Uterus (tissue), 4 donors: ENCODE data around the gene IFIT3. TPM values are rescaled to one million over a fixed set of nuclear protein-coding genes. Genes with fewer than 3 reads are reported as not detected.
A peak's percentile ranks its signal among the peaks of the same experiment; 100 is the strongest.

Experiments used
- DNase-seq, 2 donors: peaks; one replicate each; pipeline ENCODE4 v3.0.0-alpha.2; 2019 to 2020
- H3K27ac ChIP-seq, 2 donors: fragments of 200-600 bp; sonication (generic); 1 replicate in 1 of 2; 2 replicates in 1 of 2; pipeline ENCODE4 v1.5.1; 2016 to 2018
- H3K27me3 ChIP-seq, 2 donors: fragments of 200-600 bp; sonication (generic); one replicate each; pipeline ENCODE4 v1.5.1; 2018 to 2019; ENCODE audit warnings: control low read depth in 1 of 2
- H3K36me3 ChIP-seq, 2 donors: fragments of 200-600 bp; sonication (generic); one replicate each; pipeline ENCODE4 v1.5.1; 2019; ENCODE audit warnings: control low read depth in 1 of 2
- H3K4me1 ChIP-seq, 2 donors: fragments of 200-600 bp; sonication (generic); one replicate each; pipeline ENCODE4 v1.5.1; 2018 to 2019; ENCODE audit warnings: control low read depth in 1 of 2
- H3K4me3 ChIP-seq, 2 donors: fragments of 200-600 bp; sonication (generic); 1 replicate in 1 of 2; 2 replicates in 1 of 2; pipeline ENCODE4 v1.5.1; 2018 to 2019; ENCODE audit warnings: mild to moderate bottlenecking in 1 of 2
- H3K9me3 ChIP-seq, 2 donors: fragments of 200-600 bp; sonication (generic); one replicate each; pipeline ENCODE4 v1.5.1; 2019; ENCODE audit warnings: control low read depth in 1 of 2
- POLR2A ChIP-seq, 2 donors: fragments of 450-650 bp; IDR thresholded peaks; one replicate each; pipeline ENCODE4 v1.6.1; 2016; ENCODE audit warnings: antibody characterized with exemption in 2 of 2, mild to moderate bottlenecking in 1 of 2, moderate library complexity in 1 of 2
- intact Hi-C: fragments of 100-400 bp; cut with DNase I; formaldehyde crosslinking; loops from one replicate; pipeline ENCODE4 v1.15.1; 2023; ENCODE audit warnings: low total_unique reads
- total RNA-seq, 4 donors: library from RNA; depleted of rRNA in 3 of 4; stranded (reverse); fragments of >200 nt in 3 of 4; gene quantifications; one replicate each; pipeline versions ENCODE4 v1.1.0 to v1.2.4, GENCODE V29; 2014 to 2023
- TF ChIP-seq, protein P1 (sequence below), 4 experiments: fragments of 200-600 bp in 2 of 4; fragments of 450-650 bp in 2 of 4; sonication (generic) in 2 of 4; IDR thresholded peaks; one replicate each; pipeline ENCODE4 v1.5.1; 2016 to 2019; ENCODE audit warnings: antibody characterized with exemption in 4 of 4, mild to moderate bottlenecking in 2 of 4, moderate library complexity in 1 of 4
- donor health status: DM: yes; HTN: yes; CAD: no.

Gene IFIT3
- total RNA-seq, 4 donors from 2014 or later: 6.9 to 25.3 (median 15.6) TPM

DNA sequence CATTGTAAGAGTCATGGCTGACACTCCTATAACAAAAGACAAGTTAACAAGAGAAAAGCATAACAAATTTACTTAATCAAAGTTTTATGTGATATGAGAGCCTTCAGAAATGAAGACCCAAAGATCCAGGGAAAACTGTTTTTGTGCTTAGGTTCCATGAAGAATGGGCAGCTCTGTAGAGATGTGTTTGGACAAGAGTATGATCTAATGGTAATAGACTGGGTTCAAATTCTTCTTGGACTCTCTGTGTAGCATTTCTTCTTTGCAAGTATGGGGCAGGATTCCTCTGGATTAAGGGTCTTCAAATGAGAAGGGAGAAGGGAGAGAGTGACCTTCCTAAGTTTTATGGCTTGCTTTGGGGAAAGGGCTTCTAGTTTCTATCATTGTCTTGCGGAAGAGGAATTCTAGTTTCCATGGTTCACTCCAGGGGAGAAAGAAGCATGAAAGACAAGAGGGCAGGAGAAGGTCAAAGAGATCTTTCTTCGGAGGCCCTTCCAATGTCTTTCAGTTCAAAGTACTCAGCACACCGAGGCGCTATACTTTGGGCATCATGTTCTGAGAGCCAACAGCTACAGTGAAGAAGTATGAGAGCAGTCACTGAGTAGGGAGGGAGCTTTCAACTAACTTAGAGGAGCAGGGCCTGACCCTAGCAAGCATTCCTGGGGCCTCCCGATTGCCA, 15.4 kb downstream of the IFIT3 start:
- H3K4me3 ChIP-seq: no peak overlapping the region
- TF ChIP-seq, protein P1, sequence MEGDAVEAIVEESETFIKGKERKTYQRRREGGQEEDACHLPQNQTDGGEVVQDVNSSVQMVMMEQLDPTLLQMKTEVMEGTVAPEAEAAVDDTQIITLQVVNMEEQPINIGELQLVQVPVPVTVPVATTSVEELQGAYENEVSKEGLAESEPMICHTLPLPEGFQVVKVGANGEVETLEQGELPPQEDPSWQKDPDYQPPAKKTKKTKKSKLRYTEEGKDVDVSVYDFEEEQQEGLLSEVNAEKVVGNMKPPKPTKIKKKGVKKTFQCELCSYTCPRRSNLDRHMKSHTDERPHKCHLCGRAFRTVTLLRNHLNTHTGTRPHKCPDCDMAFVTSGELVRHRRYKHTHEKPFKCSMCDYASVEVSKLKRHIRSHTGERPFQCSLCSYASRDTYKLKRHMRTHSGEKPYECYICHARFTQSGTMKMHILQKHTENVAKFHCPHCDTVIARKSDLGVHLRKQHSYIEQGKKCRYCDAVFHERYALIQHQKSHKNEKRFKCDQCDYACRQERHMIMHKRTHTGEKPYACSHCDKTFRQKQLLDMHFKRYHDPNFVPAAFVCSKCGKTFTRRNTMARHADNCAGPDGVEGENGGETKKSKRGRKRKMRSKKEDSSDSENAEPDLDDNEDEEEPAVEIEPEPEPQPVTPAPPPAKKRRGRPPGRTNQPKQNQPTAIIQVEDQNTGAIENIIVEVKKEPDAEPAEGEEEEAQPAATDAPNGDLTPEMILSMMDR (IDR thresholded peaks at IDR 0.05): no peak
- no peak for TF ChIP-seq POLR2A (IDR thresholded peaks at IDR 0.05)
- peak overlapping the region in 1 of 2 donors; percentile 17 for H3K27ac ChIP-seq
- H3K27me3 ChIP-seq: no peaks in the 10 kb centered on the region
- peaks cover 0 to 6% of the 10 kb centered on the region in 2 donors for H3K4me1 ChIP-seq
- intact Hi-C loops: no loop called here
- H3K9me3 ChIP-seq: no peaks in the 10 kb centered on the region
- no peaks in the 10 kb centered on the region for H3K36me3 ChIP-seq
- DNase-seq: no peak

DNA sequence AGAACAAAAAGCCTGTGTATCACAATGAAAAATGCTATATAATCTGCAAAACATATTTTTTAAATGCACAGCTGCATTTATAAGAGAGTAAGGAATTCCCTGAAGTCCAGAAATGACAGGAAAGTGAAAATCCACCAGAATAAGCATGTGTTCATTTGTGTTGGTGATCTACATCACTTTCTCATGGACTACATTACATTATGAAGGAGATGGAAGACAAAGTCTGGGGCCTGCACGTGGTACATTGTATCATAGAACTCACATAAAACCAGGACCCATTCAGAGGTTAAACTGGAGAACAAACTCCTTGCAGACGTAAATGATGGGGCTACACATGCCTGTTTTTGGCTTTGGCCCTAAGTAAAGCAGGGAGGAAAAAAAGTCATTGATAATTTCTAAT, 16.4 kb downstream of the IFIT3 start:
- H3K27ac ChIP-seq: no peak overlapping the region
- no peak overlapping the region for H3K4me3 ChIP-seq
- H3K9me3 ChIP-seq: no peaks in the 10 kb centered on the region
- no peak for TF ChIP-seq POLR2A (IDR thresholded peaks at IDR 0.05)
- TF ChIP-seq, protein P1 (IDR thresholded peaks at IDR 0.05): no peak
- H3K4me1 ChIP-seq: peaks cover 0 to 8% of the 10 kb centered on the region in 2 donors
- DNase-seq: no peak
- no peaks in the 10 kb centered on the region for H3K27me3 ChIP-seq
- intact Hi-C loops: no loop called here
- H3K36me3 ChIP-seq: no peaks in the 10 kb centered on the region

DNA sequence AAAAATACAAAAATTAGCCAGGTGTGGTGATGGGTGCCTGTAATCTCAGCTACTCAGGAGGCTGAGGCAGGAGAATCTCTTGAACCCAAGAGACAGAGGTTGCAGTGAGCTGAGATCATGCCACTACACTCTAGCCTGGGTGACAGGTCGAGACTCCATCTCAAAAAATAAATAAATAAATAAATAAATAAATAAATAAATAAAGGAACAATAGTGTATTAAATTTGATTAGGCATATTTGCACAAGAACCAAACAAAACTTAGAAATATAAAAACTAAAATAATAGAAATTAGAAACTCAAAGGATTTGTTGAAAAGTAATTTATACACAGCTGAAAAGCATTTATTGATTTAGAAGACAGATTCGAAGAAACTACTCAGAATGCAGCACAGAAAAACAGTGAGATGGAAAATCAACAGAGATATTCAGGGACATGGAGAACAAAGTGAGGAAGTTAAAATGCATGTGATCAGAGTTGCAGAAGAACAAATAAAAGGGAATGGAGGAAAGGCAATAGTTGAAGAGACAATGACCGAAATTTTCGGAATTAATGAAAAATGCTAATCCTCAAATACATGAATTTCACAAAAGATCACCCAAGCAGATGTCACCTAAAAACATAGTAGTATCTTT, 17.7 kb downstream of the IFIT3 start:
- peaks cover 0 to 8% of the 10 kb centered on the region in 2 donors for H3K4me1 ChIP-seq
- no peak for DNase-seq
- TF ChIP-seq POLR2A (IDR thresholded peaks at IDR 0.05): no peak
- TF ChIP-seq, protein P1 (IDR thresholded peaks at IDR 0.05): no peak
- no peak overlapping the region for H3K27ac ChIP-seq
- H3K36me3 ChIP-seq: no peaks in the 10 kb centered on the region
- H3K4me3 ChIP-seq: no peak overlapping the region
- no peaks in the 10 kb centered on the region for H3K9me3 ChIP-seq
- no peaks in the 10 kb centered on the region for H3K27me3 ChIP-seq
- intact Hi-C loops: no loop called here

DNA sequence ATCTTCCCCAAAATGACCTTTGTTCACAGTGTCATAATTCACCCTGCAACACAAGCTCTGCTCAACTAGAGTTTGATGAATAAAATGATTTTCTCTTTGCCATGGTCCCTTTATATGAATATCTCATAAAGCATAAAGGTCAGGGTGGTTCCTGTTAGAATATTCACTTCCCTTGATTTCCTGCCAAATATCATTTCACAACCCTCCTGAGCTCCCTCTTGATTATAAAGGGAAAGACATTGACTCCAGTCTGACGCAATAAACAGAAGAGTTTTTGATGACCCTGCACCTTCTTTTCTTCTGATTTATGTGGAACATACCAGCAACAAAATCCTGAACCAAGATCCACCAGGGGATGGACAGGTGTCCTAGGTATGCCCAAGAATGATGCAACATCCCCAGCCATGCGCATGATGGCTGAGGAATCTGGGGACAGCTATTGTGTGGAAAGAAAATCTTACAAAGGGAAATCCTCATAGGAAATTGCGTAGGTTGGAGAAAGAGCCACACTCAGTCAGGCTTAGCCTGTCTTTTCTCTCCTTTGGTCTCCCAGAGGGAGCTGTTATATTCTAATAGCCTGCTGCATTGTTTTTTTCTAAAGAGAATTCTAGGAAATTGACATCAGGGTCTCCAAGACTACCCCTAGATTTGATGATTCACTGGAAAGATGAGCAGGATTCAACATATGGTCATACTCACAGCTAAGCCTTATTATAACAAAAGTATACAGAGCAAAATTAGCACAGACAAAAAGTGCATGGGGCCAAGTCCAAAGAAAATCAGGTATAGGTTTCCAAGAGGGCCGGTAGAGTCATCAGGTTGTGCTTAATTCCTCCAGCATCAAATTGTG, 18.8 kb downstream of the IFIT3 start:
- H3K27ac ChIP-seq: peak overlapping the region in 1 of 2 donors; percentile 66

More for the DNA sequence above, 18.8 kb downstream of the IFIT3 start:
- Histone ChIP-seq H3K4me1 (peaks cover 0 to 13% of the 10 kb centered on the region in 2 donors), H3K36me3 (no peaks in the 10 kb centered on the region), H3K9me3 (no peaks in the 10 kb centered on the region), H3K27me3 (no peaks in the 10 kb centered on the region), H3K4me3 (no peak overlapping the region)
- TF ChIP-seq, protein P1 (IDR thresholded peaks at IDR 0.05): no peak
- TF ChIP-seq POLR2A (IDR thresholded peaks at IDR 0.05): peak in 1 of 2 donors; percentile 16
- no peak for DNase-seq
- intact Hi-C loops: no loop called here
